ENCODE measurements around the gene LUZP1.

LUZP1 gene

DNA sequence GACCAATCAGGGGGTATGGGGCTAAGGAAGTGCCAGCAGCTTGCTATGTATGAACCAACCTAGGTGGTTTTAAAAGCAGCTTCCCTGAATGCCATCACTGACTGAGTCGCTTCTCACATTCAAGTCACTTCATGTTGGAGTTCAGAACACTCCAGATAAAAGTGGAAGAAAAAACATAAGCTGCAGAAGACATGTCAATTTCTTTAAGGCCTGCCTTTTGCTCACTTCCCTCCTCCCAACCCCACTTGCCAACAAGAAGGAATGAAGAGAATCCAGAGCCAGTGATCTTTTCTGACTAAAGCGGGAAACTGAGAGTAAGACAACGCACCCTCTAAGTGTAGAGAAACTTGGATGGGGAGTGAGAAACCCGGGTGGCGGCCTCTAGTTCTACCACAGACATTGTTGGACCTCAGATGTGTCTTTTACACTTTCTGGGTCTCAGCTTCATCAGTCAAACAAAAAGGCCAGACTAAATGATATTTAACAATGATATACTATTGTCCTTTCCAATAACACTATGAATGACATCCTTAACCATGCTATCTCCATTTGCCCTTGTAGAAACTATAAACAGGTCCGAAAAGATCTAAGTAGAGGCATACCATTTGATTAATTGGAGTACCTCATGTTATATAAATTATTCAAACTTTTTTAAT is 54.1 kb downstream of the LUZP1 start:
- no peak for DNase-seq

GRCh38 chr1:23111600-23112535 is 56.8 kb downstream of the LUZP1 start:
- no peak for DNase-seq

DNA sequence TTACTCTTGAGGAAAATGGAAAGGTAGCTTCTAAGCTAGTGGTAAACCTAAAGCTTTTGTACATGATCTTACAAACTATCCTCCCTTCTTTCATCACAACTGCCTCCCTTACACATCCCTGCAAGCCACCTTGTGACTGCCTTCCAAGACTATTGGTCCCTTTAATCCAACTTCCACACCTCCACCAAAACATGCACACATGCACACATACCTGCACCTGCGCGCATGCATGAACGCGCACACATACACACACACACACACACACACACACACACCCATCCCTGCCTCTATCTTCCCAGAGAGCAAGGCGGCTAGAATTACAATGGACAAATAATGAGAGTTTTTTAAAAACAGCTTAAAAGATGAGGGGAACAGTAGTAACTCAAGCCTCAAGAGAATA is 58.3 kb downstream of the LUZP1 start:
- DNase-seq = no peak

DNA sequence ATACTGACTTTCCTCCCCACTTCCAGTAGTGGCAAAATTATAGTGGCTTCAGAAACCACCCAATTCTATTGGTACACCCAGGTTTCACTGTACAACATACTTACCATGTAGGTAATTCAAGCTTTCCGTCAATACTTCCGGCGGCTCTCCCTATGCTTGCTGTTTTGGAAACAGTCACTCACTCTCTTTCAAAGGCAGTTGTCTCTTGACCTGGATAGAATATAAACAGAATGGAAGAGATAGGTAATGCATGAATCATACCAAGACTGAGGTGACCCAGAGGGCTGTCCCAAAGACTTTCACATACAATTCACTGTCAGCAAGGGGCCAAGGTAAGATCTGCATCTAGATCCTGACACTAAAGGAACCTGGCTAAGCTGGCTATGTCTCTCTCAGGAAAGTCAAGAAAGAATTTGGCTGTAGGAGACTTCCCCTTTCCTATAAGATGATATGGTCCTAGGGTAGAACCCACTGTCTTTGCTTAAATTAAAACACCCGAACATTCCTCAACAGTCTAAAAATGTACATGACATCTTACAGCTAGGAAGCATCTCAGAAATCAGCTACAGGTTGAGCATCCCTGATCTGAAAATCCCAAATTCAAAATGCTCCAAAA is 59.6 kb downstream of the LUZP1 start:
- DNase-seq = no peak

DNA sequence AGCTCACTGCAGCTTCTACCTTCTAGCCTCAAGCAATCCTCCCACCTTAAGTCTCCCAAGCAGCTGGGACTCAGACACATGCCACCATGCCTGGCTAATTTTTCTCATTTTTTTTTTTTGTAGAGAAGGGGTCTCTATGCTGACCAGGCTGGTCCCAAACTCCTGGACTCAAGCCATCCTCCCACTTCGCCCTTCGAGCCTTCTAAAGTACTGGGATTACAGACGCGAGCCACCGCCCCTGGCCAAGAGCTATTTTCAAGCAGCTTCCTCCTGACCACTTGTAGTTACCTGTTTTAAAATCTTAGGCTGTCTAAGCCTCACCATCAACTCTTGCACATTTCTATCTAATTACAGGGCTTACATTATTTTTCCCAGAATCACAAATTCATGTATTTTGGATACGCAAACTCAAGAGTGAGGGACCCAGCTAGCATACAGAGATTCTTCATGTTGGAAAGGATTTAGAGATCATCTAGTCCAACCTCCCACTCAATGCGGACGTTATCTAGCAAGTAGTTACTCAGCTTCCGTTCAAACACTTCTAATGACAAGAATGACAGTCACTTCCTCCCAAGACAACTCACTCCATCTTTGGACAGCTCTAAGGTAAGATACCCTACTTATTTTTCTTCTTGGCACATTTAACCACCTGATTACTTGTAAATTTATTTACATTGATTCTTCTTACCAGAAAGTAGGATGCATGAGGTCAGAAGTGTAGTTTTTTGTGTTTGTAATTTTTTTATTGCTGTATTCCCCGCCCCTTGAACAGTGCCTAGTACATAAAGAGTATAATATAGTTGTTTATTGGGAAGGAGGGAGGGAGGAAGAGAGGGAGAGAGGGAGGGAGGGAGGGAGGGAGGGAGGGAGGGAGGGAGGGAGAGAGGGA is 65.4 kb downstream of the LUZP1 start:
- DNase-seq = no peak

GRCh38 chr1:23102289-23102688 is 66.4 kb downstream of the LUZP1 start:
- DNase-seq = no peak

DNA sequence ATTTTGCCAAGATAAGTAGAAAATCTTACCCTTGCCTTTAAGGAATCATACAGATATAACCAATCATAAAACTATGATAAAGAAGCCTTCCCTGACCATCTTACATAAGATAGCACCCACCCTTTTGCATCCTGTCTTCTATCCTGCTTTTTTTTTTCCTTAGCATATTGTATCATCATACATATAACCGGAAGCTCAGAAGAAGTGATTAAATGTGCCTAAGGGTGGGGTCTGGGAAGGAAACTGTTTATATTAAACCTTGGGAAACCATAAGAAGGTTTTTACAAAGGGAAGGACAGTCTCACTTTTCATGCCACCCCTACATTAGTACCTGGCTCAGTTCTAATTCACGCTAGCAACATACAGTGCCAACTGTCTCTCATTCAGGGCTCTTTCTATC is 66.8 kb downstream of the LUZP1 start:
- DNase-seq = no peak

GRCh38 chr1:23101101-23101827 is 67.4 kb downstream of the LUZP1 start:
- DNase-seq = no peak

DNA sequence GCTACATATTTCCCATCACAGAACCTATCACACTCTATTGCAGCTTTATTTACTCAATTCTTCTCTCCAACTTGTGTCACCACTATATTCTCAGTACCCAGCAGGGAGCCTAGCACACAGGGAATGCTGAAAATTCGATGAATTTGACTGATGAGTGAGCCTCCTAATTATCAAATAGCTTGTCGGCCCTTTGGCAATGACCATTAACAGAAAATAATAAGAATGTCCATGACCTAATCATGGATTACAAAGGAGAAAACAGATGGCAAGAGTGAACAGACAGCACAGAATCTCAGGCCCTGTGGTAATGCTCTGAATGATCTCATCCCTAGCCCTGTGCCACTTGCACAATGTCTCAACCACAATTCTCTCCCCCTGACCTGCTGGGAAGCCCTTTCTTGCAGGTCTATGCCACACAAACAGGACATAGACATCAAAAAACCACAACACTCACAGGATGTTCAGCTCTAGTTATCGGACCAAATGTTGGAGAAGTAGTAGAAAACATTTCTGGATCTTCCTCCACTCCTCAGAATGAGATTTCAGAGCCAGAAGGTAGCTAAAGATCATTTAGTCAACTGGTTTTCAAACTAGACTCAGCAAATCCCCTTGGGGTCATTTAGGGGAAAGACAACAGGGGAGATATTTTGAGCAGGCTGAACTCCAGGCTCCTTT is 68.4 kb downstream of the LUZP1 start:
- peak; percentile 34 for DNase-seq

DNA sequence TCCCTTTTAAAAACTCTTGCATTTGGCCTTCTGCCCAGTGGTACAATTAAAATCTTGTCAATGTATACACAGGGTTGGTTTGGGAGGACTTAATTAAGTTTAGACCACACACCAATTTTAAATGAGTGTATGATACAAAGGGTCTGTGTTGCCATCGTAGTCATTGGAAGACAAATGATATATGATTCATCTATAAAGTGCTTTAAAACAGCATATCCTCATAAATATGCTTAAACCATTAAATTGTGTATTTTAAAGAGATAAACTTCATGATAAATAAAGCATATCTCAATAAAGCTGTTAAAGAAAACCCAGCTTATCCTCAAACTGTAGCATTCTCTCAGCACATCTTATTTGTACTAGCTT is 69.5 kb downstream of the LUZP1 start:
- DNase-seq = no peak

- DNase-seq = peak; percentile 5
Observed at GRCh38 chr1:23098463-23099170, 70.0 kb downstream of the LUZP1 start.

- DNase-seq = no peak
Observed at GRCh38 chr1:23097316-23097715, 71.3 kb downstream of the LUZP1 start.

DNA sequence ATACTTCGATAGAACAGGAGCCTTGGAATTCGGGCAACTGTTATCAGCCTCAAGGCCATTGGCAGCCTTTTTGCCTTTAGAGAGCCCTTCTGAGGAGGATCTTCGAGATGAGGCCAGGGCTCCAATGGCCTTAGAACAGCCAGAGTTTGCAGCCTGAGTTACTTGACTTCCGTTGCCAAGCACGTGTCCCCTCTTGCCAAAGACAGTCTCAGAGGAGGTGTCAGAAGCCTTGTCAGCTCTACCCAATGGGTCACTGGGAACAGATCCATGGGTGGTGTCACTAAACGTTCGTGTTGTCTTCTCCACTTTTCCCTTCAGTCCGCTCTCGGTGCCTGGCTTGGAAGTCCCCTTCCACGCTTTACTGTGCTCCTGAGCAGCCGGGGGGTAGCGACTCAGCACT is 76.2 kb downstream of the LUZP1 start:
- DNase-seq = no peak

DNA sequence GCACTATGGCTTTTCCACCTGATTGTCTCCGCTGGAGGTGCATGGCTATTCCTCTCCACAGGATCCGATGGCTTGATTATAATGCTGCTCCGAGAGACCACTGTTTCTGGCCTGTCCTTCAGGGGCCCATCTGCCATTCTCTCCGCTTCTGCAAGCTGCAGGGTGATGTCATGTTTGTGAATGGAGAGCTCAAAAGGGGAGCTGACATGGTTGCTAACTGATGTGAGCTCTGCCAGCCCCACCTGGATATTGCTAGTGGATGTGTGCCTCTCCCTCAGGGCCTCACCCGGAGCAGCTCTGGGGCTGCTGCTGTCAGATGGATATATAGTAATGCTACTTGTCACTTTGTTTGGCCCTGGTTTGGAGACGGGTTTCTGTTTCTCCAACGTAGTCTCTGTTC is 77.1 kb downstream of the LUZP1 start:
- no peak for DNase-seq

GRCh38 chr1:23090056-23090455 is 78.6 kb downstream of the LUZP1 start:
- no peak for DNase-seq

- DNase-seq = no peak
Observed at GRCh38 chr1:23088027-23088426, 80.6 kb downstream of the LUZP1 start.

DNA sequence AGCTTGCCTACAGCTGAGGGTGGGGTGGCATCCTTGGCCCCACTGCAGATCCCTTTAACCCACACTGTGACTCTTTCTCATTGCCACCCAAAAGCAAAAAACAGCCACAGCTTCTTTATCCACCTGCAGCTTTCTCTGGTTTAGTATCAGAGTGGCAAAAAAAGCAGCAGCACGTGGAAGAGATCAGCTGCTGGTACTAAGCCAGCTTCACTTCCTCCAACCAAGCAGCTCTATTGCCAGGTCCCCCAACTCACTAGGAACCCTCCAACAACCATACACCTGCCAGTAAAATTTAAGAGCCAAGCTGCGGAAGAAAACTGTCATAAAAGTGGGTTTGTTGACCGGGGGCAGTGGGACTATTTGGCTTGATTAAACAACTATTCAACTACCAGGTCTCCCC is 83.0 kb downstream of the LUZP1 start:
- DNase-seq = no peak

- DNase-seq = no peak
Observed at GRCh38 chr1:23084880-23085279, 83.8 kb downstream of the LUZP1 start.

GRCh38 chr1:23083714-23084480 is 84.8 kb downstream of the LUZP1 start:
- DNase-seq = no peak

- DNase-seq = no peak
Observed at GRCh38 chr1:23081376-23081775, 87.3 kb downstream of the LUZP1 start.
